OCI-LY1 (cell line): ENCODE results near the gene CBLC.
"Not testable (repeated sequence)": the region's sequence is repeated elsewhere in the genome, so short reads cannot be mapped to it uniquely, and the experiment has no call there.

ENCODE experiments used
- H2AFZ ChIP-seq: fragments of 200-600 bp; sonication (generic), shearing (Covaris generic); 2 replicates; pipeline ENCODE4 v1.6.0; 2014; ENCODE audit warnings: antibody characterized with exemption, mild to moderate bottlenecking, low read length
- H3F3A ChIP-seq: fragments of 200-600 bp; sonication (generic), shearing (Covaris generic); 2 replicates; pipeline ENCODE4 v1.6.0; 2014; ENCODE audit warnings: mild to moderate bottlenecking, antibody characterized with exemption, low read length, moderate library complexity; ENCODE audit not compliant: insufficient read depth
- H3K27ac ChIP-seq: fragments of 200-600 bp; sonication (generic); 2 replicates; pipeline ENCODE4 v1.5.1; 2014; ENCODE audit warnings: low read length, mixed run types, mild to moderate bottlenecking, low read depth; ENCODE audit not compliant: poor library complexity, severe bottlenecking
- H3K27me3 ChIP-seq: fragments of 200-600 bp; sonication (generic); 2 replicates; pipeline ENCODE4 v1.6.0; 2014; ENCODE audit warnings: antibody characterized with exemption, mild to moderate bottlenecking, low read length, moderate library complexity; ENCODE audit not compliant: insufficient read depth
- H3K36me3 ChIP-seq: fragments of 200-600 bp; sonication (generic); 2 replicates; pipeline ENCODE4 v1.6.1; 2014; ENCODE audit warnings: mild to moderate bottlenecking, antibody characterized with exemption, low read length, moderate library complexity, mixed read lengths; ENCODE audit not compliant: insufficient read depth
- H3K4me1 ChIP-seq: fragments of 200-600 bp; sonication (generic); 2 replicates; pipeline ENCODE4 v1.5.1; 2014; ENCODE audit warnings: mild to moderate bottlenecking, low read length, moderate library complexity; ENCODE audit not compliant: insufficient read depth, severe bottlenecking
- H3K4me2 ChIP-seq: fragments of 200-600 bp; sonication (generic), shearing (Covaris generic); 2 replicates; pipeline ENCODE4 v1.6.1; 2014; ENCODE audit warnings: low read length
- H3K4me3 ChIP-seq: fragments of 200-600 bp; sonication (generic); 2 replicates; pipeline ENCODE4 v1.5.1; 2014; ENCODE audit warnings: low read length, low read depth, mild to moderate bottlenecking, mixed read lengths; ENCODE audit not compliant: poor library complexity, severe bottlenecking
- H3K79me2 ChIP-seq: fragments of 200-600 bp; shearing (Covaris generic); 2 replicates; pipeline ENCODE4 v1.6.1; 2016; ENCODE audit warnings: mixed run types, low read length, mixed read lengths; ENCODE audit not compliant: insufficient read depth
- H3K9ac ChIP-seq: fragments of 200-600 bp; sonication (generic), shearing (Covaris generic); 2 replicates; pipeline ENCODE4 v1.6.1; 2014; ENCODE audit warnings: mild to moderate bottlenecking, low read length, mixed read lengths
- H3K9me2 ChIP-seq: fragments of 200-600 bp; sonication (generic), shearing (Covaris generic); 2 replicates; pipeline ENCODE4 v1.6.1; 2014; ENCODE audit warnings: low read depth, mild to moderate bottlenecking, low read length, mixed read lengths
- H3K9me3 ChIP-seq: fragments of 200-600 bp; shearing (Covaris generic); 2 replicates; pipeline ENCODE4 v1.6.1; 2014; ENCODE audit warnings: low read length, mixed read lengths
- H4K20me1 ChIP-seq: fragments of 200-600 bp; sonication (generic), shearing (Covaris generic); 2 replicates; pipeline ENCODE4 v1.6.0; 2016; ENCODE audit warnings: mild to moderate bottlenecking, low read length; ENCODE audit not compliant: insufficient read depth
- EZH2 ChIP-seq: fragments of 200-600 bp; sonication (generic), shearing (Covaris generic); IDR thresholded peaks from 2 replicates; pipeline ENCODE4 v1.8.0; 2017; ENCODE audit warnings: borderline replicate concordance, mixed run types, mild to moderate bottlenecking, antibody characterized with exemption, low read length, moderate library complexity, mixed read lengths
- TF ChIP-seq, protein P1 (sequence below): fragments of 200-600 bp; sonication (generic), shearing (Covaris generic); IDR thresholded peaks from 2 replicates; pipeline ENCODE4 v1.5.1; 2017; ENCODE audit warnings: mild to moderate bottlenecking, antibody characterized with exemption, low read length, moderate library complexity, mixed read lengths

CBLC gene

DNA sequence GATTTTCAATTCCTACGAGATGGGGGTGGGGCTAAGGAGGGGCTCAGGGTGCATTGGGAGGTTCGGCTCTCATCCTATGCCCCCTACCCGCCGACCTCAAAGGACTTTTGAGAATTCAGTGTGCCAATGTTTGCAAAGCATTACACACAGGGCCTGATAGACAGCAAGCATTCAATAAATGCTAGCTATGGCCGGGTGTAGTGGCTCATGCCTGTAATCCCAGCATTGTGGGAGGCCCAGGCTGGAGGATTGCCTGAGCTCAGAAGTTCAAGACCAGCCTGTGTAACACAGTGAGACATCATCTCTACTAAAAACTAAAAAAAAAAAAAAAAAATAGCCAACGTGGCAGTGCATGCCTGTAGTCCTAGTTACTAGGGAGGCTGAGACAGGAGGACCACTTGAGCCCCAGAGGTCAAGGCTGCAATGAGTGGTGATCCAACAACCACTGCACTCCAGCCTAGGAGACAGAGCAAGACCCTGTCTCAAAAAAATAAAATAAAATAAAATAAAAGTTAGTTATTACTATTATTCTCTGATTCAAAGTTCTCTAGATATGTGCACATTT is 1.9 kb upstream of the CBLC start:
- H3K4me2 ChIP-seq: no peak overlapping the region
- no peak overlapping the region for H3K9ac ChIP-seq
- no peaks in the 10 kb centered on the region for H3F3A ChIP-seq
- TF ChIP-seq, protein P1, sequence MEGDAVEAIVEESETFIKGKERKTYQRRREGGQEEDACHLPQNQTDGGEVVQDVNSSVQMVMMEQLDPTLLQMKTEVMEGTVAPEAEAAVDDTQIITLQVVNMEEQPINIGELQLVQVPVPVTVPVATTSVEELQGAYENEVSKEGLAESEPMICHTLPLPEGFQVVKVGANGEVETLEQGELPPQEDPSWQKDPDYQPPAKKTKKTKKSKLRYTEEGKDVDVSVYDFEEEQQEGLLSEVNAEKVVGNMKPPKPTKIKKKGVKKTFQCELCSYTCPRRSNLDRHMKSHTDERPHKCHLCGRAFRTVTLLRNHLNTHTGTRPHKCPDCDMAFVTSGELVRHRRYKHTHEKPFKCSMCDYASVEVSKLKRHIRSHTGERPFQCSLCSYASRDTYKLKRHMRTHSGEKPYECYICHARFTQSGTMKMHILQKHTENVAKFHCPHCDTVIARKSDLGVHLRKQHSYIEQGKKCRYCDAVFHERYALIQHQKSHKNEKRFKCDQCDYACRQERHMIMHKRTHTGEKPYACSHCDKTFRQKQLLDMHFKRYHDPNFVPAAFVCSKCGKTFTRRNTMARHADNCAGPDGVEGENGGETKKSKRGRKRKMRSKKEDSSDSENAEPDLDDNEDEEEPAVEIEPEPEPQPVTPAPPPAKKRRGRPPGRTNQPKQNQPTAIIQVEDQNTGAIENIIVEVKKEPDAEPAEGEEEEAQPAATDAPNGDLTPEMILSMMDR: no peak
- no peak for TF ChIP-seq EZH2
- no peak overlapping the region for H3K4me3 ChIP-seq
- no peaks in the 10 kb centered on the region for H3K79me2 ChIP-seq
- H3K4me1 ChIP-seq: no peaks in the 10 kb centered on the region
- H3K36me3 ChIP-seq: no peaks in the 10 kb centered on the region
- H3K27ac ChIP-seq: no peak overlapping the region
- peaks cover 5% of the 10 kb centered on the region; the same call in 1 of the 2 replicates for H3K27me3 ChIP-seq
- H3K9me2 ChIP-seq: no peaks in the 10 kb centered on the region
- no peak overlapping the region for H2AFZ ChIP-seq
- H4K20me1 ChIP-seq: no peaks in the 10 kb centered on the region
- no peaks in the 10 kb centered on the region for H3K9me3 ChIP-seq

DNA sequence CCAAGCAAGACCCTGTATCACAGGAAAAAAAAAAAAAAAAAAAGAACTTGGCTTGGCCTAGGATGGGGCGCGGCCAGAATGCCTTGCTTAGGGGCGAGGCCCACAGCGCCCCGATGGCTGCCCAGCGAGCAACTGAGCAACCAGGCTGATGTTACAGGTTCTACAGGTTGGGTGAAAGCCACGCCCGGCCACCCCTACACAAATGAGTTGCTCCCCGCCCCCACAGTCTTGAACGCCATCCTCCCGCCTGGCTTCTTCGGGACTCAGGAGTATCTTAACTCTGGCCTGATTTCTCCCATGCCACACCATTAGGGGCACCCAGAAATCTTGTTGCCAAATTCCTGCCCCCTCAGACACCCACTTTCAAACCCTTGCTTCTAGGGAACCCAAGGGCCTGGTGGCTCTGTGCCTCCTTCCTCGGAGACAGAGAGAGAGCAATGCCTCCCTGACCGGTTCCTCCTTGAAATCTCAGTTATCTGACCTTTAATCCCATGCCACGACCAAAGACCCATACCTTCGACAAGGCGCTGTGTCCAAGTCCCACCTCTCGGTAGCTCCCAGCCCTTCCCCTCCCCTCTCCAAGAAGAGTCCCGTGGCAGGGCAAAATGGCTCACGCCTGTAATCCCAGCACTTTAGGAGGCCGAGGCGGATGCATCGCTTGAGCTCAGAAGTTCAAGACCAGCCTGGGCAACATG is 1.1 kb upstream of the CBLC start:
- Histone ChIP-seq H3K4me3 (no peak overlapping the region), H3K9ac (no peak overlapping the region), H3K36me3 (no peaks in the 10 kb centered on the region), H3K4me2 (no peak overlapping the region), H3K79me2 (no peaks in the 10 kb centered on the region), H2AFZ (no peak overlapping the region), H3F3A (no peaks in the 10 kb centered on the region), H3K4me1 (no peaks in the 10 kb centered on the region), H3K27me3 (peaks cover 5% of the 10 kb centered on the region; the same call in 1 of the 2 replicates), H3K9me2 (no peaks in the 10 kb centered on the region), H3K27ac (no peak overlapping the region), H3K9me3 (no peaks in the 10 kb centered on the region), H4K20me1 (no peaks in the 10 kb centered on the region)
- no peak for TF ChIP-seq EZH2
- TF ChIP-seq, protein P1: no peak

DNA sequence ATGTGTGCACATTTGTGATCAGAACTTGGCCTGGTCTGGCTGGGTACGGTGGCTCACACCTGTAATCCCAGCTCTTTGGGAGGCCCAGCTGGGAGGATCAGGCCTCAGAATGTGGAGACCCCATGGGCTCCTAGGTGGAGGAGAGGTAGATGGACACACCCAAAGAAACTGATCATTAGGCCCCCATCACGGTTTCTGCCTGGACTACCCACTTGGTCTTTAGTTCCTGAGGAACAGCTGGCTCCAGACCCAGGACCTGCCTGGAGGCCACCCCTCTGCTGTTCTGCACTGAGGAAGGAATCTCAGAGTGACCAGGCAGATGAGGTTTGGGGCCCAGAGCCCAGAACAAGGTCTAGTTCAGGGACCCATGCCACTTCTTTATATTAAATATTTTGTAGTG is 1.5 kb downstream of the CBLC start:
- no peak overlapping the region for H2AFZ ChIP-seq
- TF ChIP-seq, protein P1: no peak
- no peaks in the 10 kb centered on the region for H3K4me1 ChIP-seq
- no peaks in the 10 kb centered on the region for H4K20me1 ChIP-seq
- no peaks in the 10 kb centered on the region for H3K36me3 ChIP-seq
- H3K4me3 ChIP-seq: no peak overlapping the region
- H3K27me3 ChIP-seq: no peaks in the 10 kb centered on the region
- no peak overlapping the region for H3K9ac ChIP-seq
- no peak overlapping the region for H3K4me2 ChIP-seq
- no peaks in the 10 kb centered on the region for H3K79me2 ChIP-seq
- H3K27ac ChIP-seq: no peak overlapping the region
- H3K9me2 ChIP-seq: no peaks in the 10 kb centered on the region
- H3F3A ChIP-seq: no peaks in the 10 kb centered on the region
- no peaks in the 10 kb centered on the region for H3K9me3 ChIP-seq

DNA sequence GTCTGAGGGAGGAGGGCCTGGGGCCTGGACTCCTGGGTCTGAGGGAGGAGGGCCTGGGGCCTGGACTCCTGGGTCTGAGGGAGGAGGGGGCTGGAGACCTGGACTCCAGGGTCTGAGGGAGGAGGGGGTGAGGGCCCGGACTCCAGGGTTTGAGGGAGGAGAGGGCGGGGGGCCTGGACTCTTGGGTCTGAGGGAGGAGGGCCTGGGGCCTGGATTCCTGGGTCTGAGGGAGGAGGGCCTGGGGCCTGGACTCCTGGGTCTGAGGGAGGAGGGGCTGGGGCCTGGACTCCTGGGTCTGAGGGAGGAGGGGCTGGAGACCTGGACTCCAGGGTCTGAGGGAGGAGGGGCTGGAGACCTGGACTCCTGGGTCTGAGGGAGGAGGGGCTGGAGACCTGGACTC is 4.0 kb downstream of the CBLC start:
- not testable (repeated sequence) for H3K27ac ChIP-seq, H3K4me2 ChIP-seq, H4K20me1 ChIP-seq, H3K79me2 ChIP-seq, H3K27me3 ChIP-seq, H3K4me3 ChIP-seq, H3K9ac ChIP-seq, H3K4me1 ChIP-seq, H3K9me3 ChIP-seq, H3K9me2 ChIP-seq, H3K36me3 ChIP-seq, H2AFZ ChIP-seq, H3F3A ChIP-seq
